ENCODE data around the gene SSTR5. TPM values are rescaled to one million over a fixed set of nuclear protein-coding genes. Genes with fewer than 3 reads are reported as not detected.
"Not testable (repeated sequence)": the region's sequence is repeated elsewhere in the genome, so short reads cannot be mapped to it uniquely, and the experiment has no call there.

The SSTR5 gene
- not detected in 2 replicates for total RNA-seq

DNA sequence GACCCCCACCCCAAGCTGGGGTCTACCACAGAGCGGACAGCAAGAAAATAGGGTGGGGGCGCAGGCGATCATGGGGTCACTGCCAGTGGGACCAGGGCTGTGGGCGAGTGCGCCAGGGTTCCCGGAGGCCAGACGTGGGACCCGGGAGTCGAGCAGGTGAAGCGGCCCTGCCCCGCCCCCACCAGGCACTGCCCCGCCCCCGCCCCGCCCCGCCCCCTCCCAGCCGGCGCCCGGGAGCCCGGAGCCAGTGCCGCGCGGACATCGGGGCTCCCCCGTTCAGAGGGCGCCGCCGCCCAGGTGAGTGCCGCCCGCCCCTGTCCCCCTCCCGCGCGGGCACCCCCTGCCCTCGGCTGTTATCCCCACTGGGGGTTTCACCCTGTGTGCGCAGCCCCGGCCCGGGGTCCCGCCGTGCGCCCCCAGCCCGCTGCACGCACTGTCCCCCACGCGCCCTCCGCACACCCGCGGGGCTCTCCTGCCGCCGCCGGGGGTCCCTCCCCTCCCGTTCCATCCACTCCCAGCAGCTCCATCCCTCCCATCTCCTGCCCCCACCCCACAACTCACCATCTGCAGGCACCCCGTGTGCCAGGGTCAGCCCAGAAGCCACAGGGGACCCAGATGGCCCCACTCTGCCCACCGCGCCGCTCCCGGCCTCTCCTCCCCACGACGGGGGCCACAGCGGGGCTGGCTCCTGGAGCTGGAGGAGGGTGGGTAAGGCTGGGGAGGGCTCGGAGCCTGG is at the start of gene SSTR5:
Gene SSTR5, plus strand, starts transcription at position 222 of the 736 bp plus-strand sequence. CDS start 6,122 bp downstream, outside the sequence.
- intact Hi-C loops (cut with micrococcal nuclease): no loop called here

DNA sequence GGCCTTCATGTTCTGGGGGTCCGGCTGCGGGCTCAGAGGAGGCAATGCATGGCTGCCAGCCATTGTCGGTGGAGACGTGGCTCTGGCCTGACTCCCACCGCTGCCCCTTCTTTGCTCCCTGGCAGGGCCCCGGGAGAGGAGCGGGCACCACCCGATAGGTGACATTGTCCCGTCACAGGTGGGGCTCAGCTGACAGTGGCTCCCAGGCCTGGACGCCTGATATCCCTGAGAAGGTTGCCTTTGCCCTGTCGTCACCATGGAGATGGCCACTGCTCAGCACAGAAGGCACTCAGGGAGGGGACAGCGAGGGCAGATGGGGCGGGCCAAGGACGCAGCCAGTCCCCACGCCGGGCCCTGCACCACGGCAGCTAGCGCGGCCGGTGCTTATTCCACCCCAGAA is 48.4 kb upstream of the SSTR5 start:
- intact Hi-C loops (cut with micrococcal nuclease): no loop called here

GRCh38 chr16:1025183-1025809 is 47.3 kb upstream of the SSTR5 start:
- intact Hi-C loops (cut with micrococcal nuclease): not testable (repeated sequence)

GRCh38 chr16:1026057-1026783 is 46.3 kb upstream of the SSTR5 start:
- intact Hi-C loops (cut with micrococcal nuclease): no loop called here

- intact Hi-C loops (cut with micrococcal nuclease): no loop called here
Observed at GRCh38 chr16:1026784-1027500, 45.6 kb upstream of the SSTR5 start.

- intact Hi-C loops (cut with micrococcal nuclease): no loop called here
Observed at GRCh38 chr16:1027501-1027815, 45.1 kb upstream of the SSTR5 start.

DNA sequence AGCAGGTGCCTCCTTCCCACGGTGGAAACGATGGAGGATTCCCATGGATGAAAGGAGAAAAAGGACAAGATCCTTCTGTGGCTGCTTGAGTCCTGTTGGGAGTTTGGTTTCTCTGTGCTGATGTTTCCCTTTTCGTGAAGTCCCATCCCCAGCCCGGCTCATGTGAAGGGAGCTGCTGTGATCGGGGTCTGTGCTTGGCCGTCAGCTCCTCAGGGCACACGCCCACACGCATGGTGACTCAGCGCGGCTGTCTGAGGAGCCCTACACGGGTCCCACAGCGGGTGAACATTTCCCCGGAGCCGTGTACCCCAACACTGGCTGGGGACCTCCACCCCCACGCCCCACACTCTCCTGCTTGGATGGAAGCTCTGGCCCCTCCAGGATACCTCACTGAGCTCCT is 44.5 kb upstream of the SSTR5 start:
- intact Hi-C loops (cut with micrococcal nuclease): no loop called here

DNA sequence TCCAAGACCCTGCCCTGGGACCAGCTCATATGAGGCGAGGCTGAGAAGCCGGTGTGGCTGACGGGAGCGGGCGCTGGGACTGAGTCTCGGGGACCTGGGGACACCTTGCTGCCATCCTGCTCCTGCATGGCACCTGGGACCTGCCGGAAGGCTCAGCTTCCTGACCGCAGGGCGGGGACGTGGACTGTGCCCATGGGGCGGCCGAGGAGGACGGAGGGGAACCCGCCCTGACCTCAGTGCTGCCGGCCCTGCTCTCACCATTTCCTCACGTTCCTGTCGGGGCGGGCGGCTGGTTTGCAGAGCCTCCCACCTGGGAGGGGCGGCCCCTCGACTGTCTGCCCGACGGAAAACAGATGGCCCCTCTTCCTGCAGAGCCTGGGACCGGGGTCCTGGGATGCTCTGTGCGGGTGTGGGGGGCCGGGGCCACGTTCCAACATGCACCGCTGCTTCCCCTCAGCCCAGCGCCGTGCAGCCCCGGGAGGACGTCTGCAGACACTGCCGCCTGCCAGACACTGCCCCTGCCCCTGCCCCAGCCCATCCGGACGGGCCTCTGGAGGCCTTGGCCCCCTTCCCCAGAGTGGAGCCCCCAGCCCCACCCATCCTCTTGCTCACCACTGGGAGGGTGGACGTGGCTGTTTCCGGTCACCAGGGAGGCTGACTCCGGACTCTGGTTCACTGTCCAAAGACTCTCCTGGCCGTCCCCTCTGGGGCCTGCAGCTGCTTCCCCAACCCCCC is 43.9 kb upstream of the SSTR5 start:
- intact Hi-C loops (cut with micrococcal nuclease): no loop called here

DNA sequence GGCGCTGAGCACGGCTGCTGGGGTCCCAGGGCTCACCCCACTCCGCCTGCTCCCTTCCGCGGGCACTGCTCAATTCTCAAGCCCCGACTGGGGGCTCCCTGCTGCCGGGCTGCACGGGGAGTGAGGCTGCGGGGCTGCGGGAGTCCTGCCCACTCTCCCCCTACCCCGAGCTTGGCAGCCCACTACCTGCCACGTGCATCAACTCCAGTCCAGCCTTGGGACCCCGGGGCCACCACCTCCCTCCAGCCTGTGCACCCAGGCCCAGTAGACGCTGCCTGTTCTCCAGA is 43.3 kb upstream of the SSTR5 start:
- intact Hi-C loops (cut with micrococcal nuclease): no loop called here

- intact Hi-C loops (cut with micrococcal nuclease): no loop called here
Observed at GRCh38 chr16:1030473-1030901, 42.1 kb upstream of the SSTR5 start.

DNA sequence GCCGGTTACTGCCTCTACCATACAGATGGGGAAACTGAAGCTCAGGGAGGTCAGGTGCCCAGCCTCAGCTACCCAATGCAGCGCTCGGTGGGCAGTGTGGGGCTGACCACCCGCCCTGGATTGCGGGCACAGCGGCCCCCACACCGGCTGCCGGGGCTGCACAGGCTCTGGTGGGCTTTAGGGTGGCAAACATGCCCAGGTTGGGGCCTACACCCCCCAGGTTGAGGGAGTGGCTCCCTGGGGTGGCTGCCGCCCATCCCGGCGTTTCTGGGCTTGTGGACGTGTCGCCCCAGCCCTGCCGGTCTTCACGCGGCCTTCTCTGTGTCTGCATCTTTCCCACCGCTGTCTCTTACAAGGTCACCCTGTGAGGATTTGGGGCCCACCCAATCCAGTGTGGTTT is 40.9 kb upstream of the SSTR5 start:
- intact Hi-C loops (cut with micrococcal nuclease): no loop called here

DNA sequence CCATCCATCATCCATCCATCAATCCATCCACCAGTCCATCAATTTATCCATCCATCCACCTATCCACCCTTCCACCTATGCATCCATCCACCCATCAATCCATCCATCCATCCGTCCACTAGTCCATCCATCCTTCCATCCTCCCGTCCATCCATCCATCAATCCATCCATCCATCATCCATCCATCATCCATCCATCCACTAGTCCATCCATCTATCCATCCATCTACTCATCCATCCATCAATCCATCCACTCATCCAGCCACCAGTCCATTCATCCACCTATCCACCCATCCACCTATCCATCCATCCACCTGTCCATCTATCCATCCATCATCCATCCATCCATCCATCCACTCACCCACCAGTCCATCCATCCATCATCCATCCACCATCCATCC is 39.9 kb upstream of the SSTR5 start:
- intact Hi-C loops (cut with micrococcal nuclease): no loop called here

DNA sequence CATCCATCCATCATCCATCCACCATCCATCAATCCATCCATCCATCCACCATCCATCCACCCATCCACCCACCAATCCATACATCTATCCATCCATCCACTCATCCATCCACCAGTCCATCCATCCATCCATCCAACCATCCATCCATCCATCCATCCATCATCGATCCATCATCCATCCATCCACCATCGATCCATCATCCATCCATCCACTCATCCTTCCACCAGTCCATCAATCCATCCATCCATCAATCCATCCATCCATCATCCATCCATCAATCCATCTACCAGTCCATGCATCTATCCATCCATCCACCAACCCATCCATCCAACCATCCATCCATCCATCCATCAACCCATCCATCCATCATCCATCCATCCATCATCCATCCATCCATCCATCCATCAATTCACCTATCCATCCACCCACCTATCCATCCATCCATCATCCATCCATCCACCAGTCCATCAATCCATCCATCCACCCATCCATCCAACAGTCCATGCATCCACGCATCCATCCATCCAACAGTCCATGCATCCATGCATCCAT is 39.3 kb upstream of the SSTR5 start:
- intact Hi-C loops (cut with micrococcal nuclease): no loop called here

- intact Hi-C loops (cut with micrococcal nuclease): no loop called here
Observed at GRCh38 chr16:1034230-1035065, 38.1 kb upstream of the SSTR5 start.

DNA sequence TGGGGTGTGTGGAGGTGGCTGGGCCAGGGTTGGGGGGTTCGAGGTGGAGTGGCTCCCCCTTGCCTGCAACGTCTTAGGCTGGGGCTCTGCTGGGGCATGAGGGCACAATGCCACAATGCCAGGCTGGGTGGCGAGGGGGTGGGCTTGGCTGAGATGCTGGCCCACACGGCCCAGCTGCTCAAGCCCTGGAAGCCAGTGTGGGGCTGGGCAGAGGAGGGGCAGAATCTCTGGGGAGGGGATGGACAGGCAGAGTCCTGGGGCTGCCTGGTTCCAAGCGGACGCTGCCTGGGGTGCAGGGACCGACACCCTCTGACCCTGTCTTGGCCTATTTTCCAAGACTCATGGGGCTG is 37.5 kb upstream of the SSTR5 start:
- intact Hi-C loops (cut with micrococcal nuclease): no loop called here

DNA sequence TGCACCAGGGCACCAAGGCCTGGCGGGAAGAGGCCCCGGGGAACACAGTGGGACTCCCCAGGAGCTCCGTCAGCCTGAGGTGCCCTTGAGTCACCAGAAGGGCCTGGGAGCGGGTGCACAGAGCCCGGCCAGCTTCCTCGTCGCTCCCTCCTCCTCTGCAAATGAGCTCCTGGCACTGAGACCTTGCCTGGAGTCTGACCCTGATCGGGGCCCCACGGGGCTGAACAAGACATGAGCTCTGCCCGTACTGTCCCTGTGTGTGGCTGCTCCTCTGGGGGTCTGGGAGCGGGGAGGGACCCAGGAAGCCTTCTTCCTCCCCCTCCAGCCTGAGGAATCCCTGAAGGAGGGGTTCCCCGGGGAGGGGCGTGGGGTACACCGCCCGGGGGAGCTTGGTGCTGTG is 36.4 kb upstream of the SSTR5 start:
- intact Hi-C loops (cut with micrococcal nuclease): no loop called here

GRCh38 chr16:1036726-1037393 is 35.7 kb upstream of the SSTR5 start:
- intact Hi-C loops (cut with micrococcal nuclease): no loop called here

- intact Hi-C loops (cut with micrococcal nuclease): no loop called here
Observed at GRCh38 chr16:1037394-1038257, 34.9 kb upstream of the SSTR5 start.

GRCh38 chr16:1038932-1039331 is 33.6 kb upstream of the SSTR5 start:
- intact Hi-C loops (cut with micrococcal nuclease): no loop called here
